DND-41 (cell line): Measurements from ENCODE around the gene SCLT1.

Experiments
- EZH2 ChIP-seq: IDR thresholded peaks from 3 replicates; pipeline ENCODE4 v1.6.1; 2012; ENCODE audit warnings: borderline replicate concordance, low read depth, mild to moderate bottlenecking, moderate library complexity, low read length, inconsistent platforms; ENCODE audit not compliant: severe bottlenecking
- TF ChIP-seq, protein P1 (sequence below): IDR thresholded peaks from 2 replicates; pipeline ENCODE4 v1.5.1; 2012; ENCODE audit warnings: borderline replicate concordance, low read length, moderate library complexity, mild to moderate bottlenecking; ENCODE audit not compliant: poor library complexity, severe bottlenecking; ENCODE audit errors: extremely low read depth

DNA sequence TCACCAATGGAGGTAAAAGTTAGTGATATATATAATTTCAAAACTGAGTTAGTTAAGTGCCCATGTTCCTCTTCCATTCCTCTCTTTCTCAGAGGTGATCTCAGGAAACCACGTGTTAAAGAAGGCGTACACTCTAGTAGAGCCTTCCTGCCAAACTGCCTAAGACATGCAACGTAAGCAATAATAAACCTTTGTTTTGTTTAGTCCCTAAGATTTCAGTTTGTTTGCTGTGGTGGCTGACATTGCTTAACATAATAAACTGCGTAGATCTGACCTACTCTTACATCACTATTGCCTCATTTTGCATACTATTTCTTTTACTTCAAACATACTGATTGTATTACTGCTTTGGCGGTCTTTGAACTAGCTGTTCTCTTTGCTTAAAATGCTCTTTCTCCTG is 184.6 kb downstream of the SCLT1 start:
- TF ChIP-seq, protein P1, sequence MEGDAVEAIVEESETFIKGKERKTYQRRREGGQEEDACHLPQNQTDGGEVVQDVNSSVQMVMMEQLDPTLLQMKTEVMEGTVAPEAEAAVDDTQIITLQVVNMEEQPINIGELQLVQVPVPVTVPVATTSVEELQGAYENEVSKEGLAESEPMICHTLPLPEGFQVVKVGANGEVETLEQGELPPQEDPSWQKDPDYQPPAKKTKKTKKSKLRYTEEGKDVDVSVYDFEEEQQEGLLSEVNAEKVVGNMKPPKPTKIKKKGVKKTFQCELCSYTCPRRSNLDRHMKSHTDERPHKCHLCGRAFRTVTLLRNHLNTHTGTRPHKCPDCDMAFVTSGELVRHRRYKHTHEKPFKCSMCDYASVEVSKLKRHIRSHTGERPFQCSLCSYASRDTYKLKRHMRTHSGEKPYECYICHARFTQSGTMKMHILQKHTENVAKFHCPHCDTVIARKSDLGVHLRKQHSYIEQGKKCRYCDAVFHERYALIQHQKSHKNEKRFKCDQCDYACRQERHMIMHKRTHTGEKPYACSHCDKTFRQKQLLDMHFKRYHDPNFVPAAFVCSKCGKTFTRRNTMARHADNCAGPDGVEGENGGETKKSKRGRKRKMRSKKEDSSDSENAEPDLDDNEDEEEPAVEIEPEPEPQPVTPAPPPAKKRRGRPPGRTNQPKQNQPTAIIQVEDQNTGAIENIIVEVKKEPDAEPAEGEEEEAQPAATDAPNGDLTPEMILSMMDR = no peak
- no peak for TF ChIP-seq EZH2
